H1 (cell line): ENCODE measurements around the gene ARID2. TPM values are rescaled to one million over a fixed set of nuclear protein-coding genes. Genes with fewer than 3 reads are reported as not detected.

Experiments used
- CTCF ChIA-PET: fragments of 300-600 bp; sonication (Branson Sonifier 250); formaldehyde crosslinking; loops from one replicate; lab custom pipeline; 2021; ENCODE audit not compliant: partially characterized antibody; lab: Charles Lee
- POLR2A ChIA-PET: fragments of 300-600 bp; sonication (Branson Sonifier 250); formaldehyde crosslinking; loops from one replicate; lab custom pipeline; 2021; ENCODE audit warnings: inconsistent platforms; ENCODE audit not compliant: partially characterized antibody; lab: Charles Lee
- DNase-seq, 2 experiments: peaks; one replicate each; pipeline versions ENCODE4 v3.0.0 to v3.0.0-alpha.2; 2010 to 2022; ENCODE audit warnings: low spot score in 2 of 2, low read depth in 1 of 2, mixed read lengths in 1 of 2
- FAIRE-seq: peaks from 2 replicates; lab custom pipeline; 2011; peaks lifted over from hg19 to GRCh38; lab: Jason Lieb, UNC
- H2AFZ ChIP-seq: 2 replicates; pipeline ENCODE4 v1.8.1; 2012; ENCODE audit warnings: low read length, inconsistent platforms
- H2AK5ac ChIP-seq: 2 replicates; pipeline ENCODE4 v1.6.1; 2013; ENCODE audit warnings: low read depth, low read length
- H2BK120ac ChIP-seq: replicated peaks from 2 replicates; pipeline ENCODE3; 2013; ENCODE audit warnings: low read depth, low read length, inconsistent platforms
- H2BK12ac ChIP-seq: 2 replicates; pipeline ENCODE4 v1.6.1; 2013; ENCODE audit warnings: low read depth, low read length
- H2BK15ac ChIP-seq: 2 replicates; pipeline ENCODE4 v1.6.1; 2013; ENCODE audit warnings: low read length
- H2BK20ac ChIP-seq: 2 replicates; pipeline ENCODE4 v1.6.1; 2013; ENCODE audit warnings: low read length
- H2BK5ac ChIP-seq: 2 replicates; pipeline ENCODE4 v1.6.1; 2013; ENCODE audit warnings: low read depth, low read length
- H3K14ac ChIP-seq: 2 replicates; pipeline ENCODE4 v1.6.1; 2013; ENCODE audit warnings: inconsistent platforms; ENCODE audit not compliant: insufficient read length
- H3K18ac ChIP-seq: 2 replicates; pipeline ENCODE4 v1.6.1; 2013; ENCODE audit warnings: low read length; ENCODE audit errors: extremely low read depth
- H3K23ac ChIP-seq: 2 replicates; pipeline ENCODE4 v1.6.1; 2013; ENCODE audit warnings: inconsistent platforms; ENCODE audit not compliant: insufficient read length
- H3K23me2 ChIP-seq: 2 replicates; pipeline ENCODE4 v1.6.1; 2013; ENCODE audit warnings: low read depth, low read length
- H3K27ac ChIP-seq: 2 replicates; pipeline ENCODE4 v1.6.1; 2011; ENCODE audit warnings: low read depth, low read length, inconsistent platforms
- H3K27me3 ChIP-seq, 4 experiments: replicated peaks in 1 of 4; 1 replicate in 1 of 4; 2 replicates in 3 of 4; pipeline versions ENCODE4 v1.6.1 to v1.8.1; 2011 to 2013; ENCODE audit warnings: low read length in 3 of 4, mild to moderate bottlenecking in 3 of 4, inconsistent platforms in 2 of 4, mixed read lengths in 2 of 4, moderate library complexity in 1 of 4; ENCODE audit not compliant: control insufficient read depth in 3 of 4, insufficient read depth in 3 of 4; ENCODE audit errors: extremely low read depth in 1 of 4
- H3K36me3 ChIP-seq, 4 experiments: 2 replicates each; pipeline versions ENCODE4 v1.6.1 to v1.8.1; 2011 to 2013; ENCODE audit warnings: mild to moderate bottlenecking in 4 of 4, low read length in 3 of 4, moderate library complexity in 2 of 4, control low read depth in 1 of 4, inconsistent platforms in 1 of 4; ENCODE audit not compliant: insufficient read depth in 4 of 4, control insufficient read depth in 2 of 4
- H3K4ac ChIP-seq: replicated peaks from 2 replicates; pipeline ENCODE3; 2013; ENCODE audit warnings: low read length, low read depth, mixed read lengths, inconsistent platforms; ENCODE audit not compliant: insufficient read length
- H3K4me1 ChIP-seq, 4 experiments: replicated peaks in 1 of 4; 1 replicate in 1 of 4; 2 replicates in 3 of 4; pipeline versions ENCODE4 v1.6.1 to v1.8.1; 2011 to 2013; ENCODE audit warnings: low read length in 3 of 4, inconsistent platforms in 2 of 4, mixed read lengths in 1 of 4; ENCODE audit not compliant: insufficient read depth in 4 of 4, control insufficient read depth in 3 of 4
- H3K4me2 ChIP-seq, 2 experiments: 2 replicates each; pipeline versions ENCODE4 v1.6.1 to v1.8.1; 2011 to 2013; ENCODE audit warnings: low read depth in 2 of 2, low read length in 2 of 2, control low read depth in 1 of 2, inconsistent platforms in 1 of 2, mild to moderate bottlenecking in 1 of 2; ENCODE audit not compliant: insufficient read depth in 1 of 2
- H3K4me3 ChIP-seq, 4 experiments: fragments of 200-600, 300-600 bp in 1 of 4; sonication (generic), shearing (Covaris generic), sonication (Bioruptor Twin) in 1 of 4; 2 replicates each; pipeline versions ENCODE4 v1.5.1 to v1.8.1; 2011 to 2016; ENCODE audit warnings: low read length in 4 of 4, low read depth in 3 of 4, control low read depth in 2 of 4, inconsistent platforms in 2 of 4, mild to moderate bottlenecking in 2 of 4, mixed read lengths in 1 of 4, moderate library complexity in 1 of 4; ENCODE audit not compliant: insufficient read depth in 2 of 4; ENCODE audit errors: extremely low read depth in 1 of 4
- H3K56ac ChIP-seq: replicated peaks from 2 replicates; pipeline ENCODE3; 2013; ENCODE audit warnings: low read depth, mild to moderate bottlenecking, mixed read lengths, low read length, inconsistent platforms; ENCODE audit not compliant: insufficient read length
- H3K79me1 ChIP-seq: 2 replicates; pipeline ENCODE4 v1.6.1; 2013; ENCODE audit warnings: low read depth, low read length, control low read depth
- H3K79me2 ChIP-seq, 2 experiments: 2 replicates each; pipeline versions ENCODE4 v1.6.1 to v1.8.1; 2012 to 2013; ENCODE audit warnings: low read length in 2 of 2, mild to moderate bottlenecking in 2 of 2, inconsistent platforms in 1 of 2; ENCODE audit not compliant: insufficient read depth in 2 of 2, control insufficient read depth in 1 of 2
- H3K9ac ChIP-seq, 4 experiments: replicated peaks in 1 of 4; 1 replicate in 1 of 4; 2 replicates in 3 of 4; pipeline versions ENCODE4 v1.6.1 to v1.8.1; 2011 to 2013; ENCODE audit warnings: low read depth in 3 of 4, low read length in 3 of 4, control low read depth in 2 of 4, mild to moderate bottlenecking in 2 of 4, moderate library complexity in 2 of 4, inconsistent platforms in 1 of 4; ENCODE audit errors: extremely low read depth in 1 of 4
- H3K9me3 ChIP-seq, 2 experiments: 2 replicates each; pipeline versions ENCODE4 v1.6.1 to v1.8.1; 2012 to 2013; ENCODE audit warnings: mild to moderate bottlenecking in 2 of 2, moderate library complexity in 2 of 2, control low read depth in 1 of 2, inconsistent platforms in 1 of 2, low read depth in 1 of 2, low read length in 1 of 2, mixed read lengths in 1 of 2; ENCODE audit not compliant: insufficient read depth in 2 of 2
- H4K20me1 ChIP-seq, 2 experiments: replicated peaks in 1 of 2; 2 replicates each; pipeline versions ENCODE3 to v1.8.1; 2011 to 2013; ENCODE audit warnings: inconsistent platforms in 2 of 2, low read length in 2 of 2, mild to moderate bottlenecking in 1 of 2; ENCODE audit not compliant: insufficient read depth in 2 of 2, control insufficient read depth in 1 of 2
- H4K5ac ChIP-seq: 2 replicates; pipeline ENCODE4 v1.6.1; 2013; ENCODE audit warnings: low read length, low read depth, mixed read lengths, inconsistent platforms; ENCODE audit not compliant: insufficient read length
- H4K8ac ChIP-seq: 2 replicates; pipeline ENCODE4 v1.8.0; 2013; ENCODE audit warnings: mild to moderate bottlenecking, moderate library complexity, low read length, inconsistent platforms; ENCODE audit not compliant: insufficient read depth; ENCODE audit errors: extremely low read depth
- H4K91ac ChIP-seq: replicated peaks from 2 replicates; pipeline ENCODE3; 2013; ENCODE audit warnings: low read length, mixed read lengths, inconsistent platforms; ENCODE audit not compliant: insufficient read length
- POU5F1 ChIP-seq: IDR thresholded peaks from 2 replicates; pipeline ENCODE4 v1.6.1; 2011; ENCODE audit warnings: low read depth, mild to moderate bottlenecking, low read length, moderate library complexity
- RBBP5 ChIP-seq: IDR thresholded peaks from 2 replicates; pipeline ENCODE4 v1.7.1; 2012; ENCODE audit warnings: low read depth, mild to moderate bottlenecking, inconsistent platforms, low read length, moderate library complexity, borderline replicate concordance
- WGBS, 2 experiments: shearing (Covaris generic) in 1 of 2; methylation state at CpG; one replicate each; pipeline versions ENCODE4 v1.1.6 to v1.1.7; 2013 to 2015; ENCODE audit warnings: low lambda C conversion rate in 2 of 2, mixed read lengths in 2 of 2, inconsistent platforms in 1 of 2, low coverage in 1 of 2, missing lambda C conversion rate in 1 of 2; ENCODE audit not compliant: insufficient replicate concordance in 2 of 2, insufficient coverage in 1 of 2, insufficient read length in 1 of 2; ENCODE audit errors: extremely low coverage in 1 of 2, missing lambda C conversion rate in 1 of 2; 5-methylcytosine and 5-hydroxymethylcytosine counted together
- long read RNA-seq, 2 experiments: library from RNA in 1 of 2; library from capped mRNA in 1 of 2; stranded (forward); transcript quantifications; one replicate each; pipeline ENCODE4 v2.0.0, GENCODE V29; 2021; ENCODE audit warnings: inconsistent platforms in 1 of 2
- polyA minus RNA-seq, 3 experiments: library from RNA; depleted of rRNA, polyadenylated mRNA; stranded (reverse); fragments of >200 nt; gene quantifications; 1 replicate in 2 of 3; 2 replicates in 1 of 3; pipeline ENCODE4 v1.2.3, GENCODE V29; 2011
- polyA plus RNA-seq, 7 experiments: library from polyadenylated mRNA; depleted of rRNA in 3 of 7; stranded (reverse) in 5 of 7; unstranded in 2 of 7; fragments of >200 nt in 5 of 7; fragments of 200-250 nt in 2 of 7; gene quantifications; 1 replicate in 5 of 7; 2 replicates in 1 of 7; 4 replicates in 1 of 7; pipeline versions ENCODE4 v1.2.1 to v1.2.3, GENCODE V29; 2011 to 2013; ENCODE audit warnings: missing spikeins in 2 of 7, mixed read lengths in 2 of 7
- total RNA-seq: library from RNA; stranded (reverse); fragmentation: NEBNext Ultra II Directional; extraction: Animal tissue kit (Norgen Biotek cat#: 25700); gene quantifications from 2 replicates; pipeline ENCODE4 v1.2.1, GENCODE V29; 2021

ARID2 gene, protein sequence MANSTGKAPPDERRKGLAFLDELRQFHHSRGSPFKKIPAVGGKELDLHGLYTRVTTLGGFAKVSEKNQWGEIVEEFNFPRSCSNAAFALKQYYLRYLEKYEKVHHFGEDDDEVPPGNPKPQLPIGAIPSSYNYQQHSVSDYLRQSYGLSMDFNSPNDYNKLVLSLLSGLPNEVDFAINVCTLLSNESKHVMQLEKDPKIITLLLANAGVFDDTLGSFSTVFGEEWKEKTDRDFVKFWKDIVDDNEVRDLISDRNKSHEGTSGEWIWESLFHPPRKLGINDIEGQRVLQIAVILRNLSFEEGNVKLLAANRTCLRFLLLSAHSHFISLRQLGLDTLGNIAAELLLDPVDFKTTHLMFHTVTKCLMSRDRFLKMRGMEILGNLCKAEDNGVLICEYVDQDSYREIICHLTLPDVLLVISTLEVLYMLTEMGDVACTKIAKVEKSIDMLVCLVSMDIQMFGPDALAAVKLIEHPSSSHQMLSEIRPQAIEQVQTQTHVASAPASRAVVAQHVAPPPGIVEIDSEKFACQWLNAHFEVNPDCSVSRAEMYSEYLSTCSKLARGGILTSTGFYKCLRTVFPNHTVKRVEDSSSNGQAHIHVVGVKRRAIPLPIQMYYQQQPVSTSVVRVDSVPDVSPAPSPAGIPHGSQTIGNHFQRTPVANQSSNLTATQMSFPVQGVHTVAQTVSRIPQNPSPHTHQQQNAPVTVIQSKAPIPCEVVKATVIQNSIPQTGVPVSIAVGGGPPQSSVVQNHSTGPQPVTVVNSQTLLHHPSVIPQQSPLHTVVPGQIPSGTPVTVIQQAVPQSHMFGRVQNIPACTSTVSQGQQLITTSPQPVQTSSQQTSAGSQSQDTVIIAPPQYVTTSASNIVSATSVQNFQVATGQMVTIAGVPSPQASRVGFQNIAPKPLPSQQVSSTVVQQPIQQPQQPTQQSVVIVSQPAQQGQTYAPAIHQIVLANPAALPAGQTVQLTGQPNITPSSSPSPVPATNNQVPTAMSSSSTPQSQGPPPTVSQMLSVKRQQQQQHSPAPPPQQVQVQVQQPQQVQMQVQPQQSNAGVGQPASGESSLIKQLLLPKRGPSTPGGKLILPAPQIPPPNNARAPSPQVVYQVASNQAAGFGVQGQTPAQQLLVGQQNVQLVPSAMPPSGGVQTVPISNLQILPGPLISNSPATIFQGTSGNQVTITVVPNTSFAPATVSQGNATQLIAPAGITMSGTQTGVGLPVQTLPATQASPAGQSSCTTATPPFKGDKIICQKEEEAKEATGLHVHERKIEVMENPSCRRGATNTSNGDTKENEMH (N-terminal part only)
- 45.2 and 47.4 TPM in 2 replicates for total RNA-seq
- polyA plus RNA-seq (2011; rRNA removed), result 18.8 and 32.0 TPM in 2 replicates
- polyA plus RNA-seq (2011; cell fraction: cytosol; rRNA removed), result 27.7 TPM
- polyA plus RNA-seq (2011; cell fraction: nucleus; rRNA removed), result 36.4 TPM
- 16.5 to 23.0 TPM (median 19.3 TPM) in 4 replicates for polyA plus RNA-seq (2012, experiment 1 of 2)
- 1.3 TPM for polyA plus RNA-seq (2012, experiment 2 of 2)
- 15.9 TPM for polyA plus RNA-seq (2013, experiment 1 of 2)
- polyA plus RNA-seq (2013, experiment 2 of 2), result 14.0 TPM
- 168 and 218 TPM in 2 replicates for polyA minus RNA-seq (2011; rRNA and poly(A)+ RNA removed)
- 47.6 TPM for polyA minus RNA-seq (2011; cell fraction: cytosol; rRNA and poly(A)+ RNA removed)
- 206 TPM for polyA minus RNA-seq (2011; cell fraction: nucleus; rRNA and poly(A)+ RNA removed)
- long read RNA-seq, experiment 1, partial matches to known transcripts, result 13 of 16 reads
- long read RNA-seq, experiment 1, other reads (novel, unspliced or antisense), result 3 of 16 reads
- long read RNA-seq, experiment 2, partial matches to known transcripts, result 2 of 2 reads
- long read RNA-seq, experiment 2, other reads (novel, unspliced or antisense), result 0 of 2 reads

DNA sequence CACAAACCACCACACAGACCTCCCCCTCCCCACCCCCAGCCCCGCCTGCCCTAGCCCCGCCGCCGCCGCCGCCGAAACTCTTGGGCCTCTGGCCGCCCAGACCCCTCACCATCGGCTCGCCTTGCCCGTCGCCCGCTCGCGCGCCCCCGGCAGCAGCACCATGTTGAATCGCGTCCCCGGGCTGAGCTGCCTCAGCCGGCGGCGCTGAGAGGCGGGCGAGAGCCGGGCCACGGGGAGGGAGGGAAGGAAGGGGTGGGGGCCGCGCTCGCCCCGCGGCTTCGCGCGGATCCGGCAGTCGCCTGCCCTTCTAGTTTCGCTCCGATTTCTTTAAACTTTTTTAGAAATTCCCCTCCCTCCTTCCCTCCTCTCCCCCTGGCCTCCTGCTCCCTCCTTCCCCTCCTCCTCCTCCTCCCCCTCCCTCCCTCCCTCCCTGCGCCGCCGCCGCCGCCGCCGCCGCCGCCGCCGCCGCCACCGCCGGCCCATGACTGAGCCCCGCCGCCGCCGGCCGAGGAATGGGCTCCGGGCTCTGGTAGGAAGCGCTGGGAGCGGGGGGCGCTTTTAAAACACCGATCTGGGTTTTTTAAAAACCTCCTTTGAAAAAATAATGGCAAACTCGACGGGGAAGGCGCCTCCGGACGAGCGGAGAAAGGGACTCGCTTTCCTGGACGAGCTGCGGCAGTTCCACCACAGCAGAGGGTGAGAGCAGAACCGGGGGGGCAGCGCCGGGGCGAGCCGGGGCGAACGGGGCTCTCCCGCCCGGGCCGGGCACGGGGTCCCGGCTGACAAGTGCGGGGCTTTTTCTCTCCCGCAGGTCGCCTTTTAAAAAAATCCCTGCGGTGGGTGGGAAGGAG, at the start of gene ARID2:
TSS of gene ARID2 (plus strand) at position 474 of the 851 bp plus-strand sequence. CDS start at position 605, 131 bp downstream.
- H2AK5ac ChIP-seq, result no peak within 1 kb of the TSS
- 0% methylated on average over 41 of the region's 88 CpGs; no CpG with 5 or more reads in 1 of the 2 experiments for WGBS, 2 experiments
- FAIRE-seq, result no peak
- ChIA-PET POLR2A (interaction anchor here (0.9 to 2.0 kb wide), 13 partner anchors 9 to 261 kb away, joined by 3 to 9 read pairs (median 4); partner anchors contain the start of gene SCAF11), CTCF (interaction anchor here (0.6 to 1.6 kb wide), 4 partner anchors 13 to 184 kb away, joined by 3 to 8 read pairs (median 4); no protein-coding TSS in a partner anchor)
- H3K14ac ChIP-seq, result no peak within 1 kb of the TSS
- H2BK12ac ChIP-seq, result no peak within 1 kb of the TSS; the same call in 1 of the 2 replicates
- peaks cover 0 to 16% (median 0%) of the 10 kb centered on the region in 4 experiments; a peak in 2 of 8 replicates for H3K36me3 ChIP-seq
- no peak within 1 kb of the TSS for H2BK20ac ChIP-seq
- DNase-seq, result peak in 1 of 2 experiments; percentile 60
- H3K18ac ChIP-seq, result peak within 1 kb of the TSS; percentile 91
- no peaks in the 10 kb centered on the region for H3K9me3 ChIP-seq
- H4K91ac ChIP-seq, result peak within 1 kb of the TSS; percentile 54
- no peaks in the 10 kb centered on the region; a peak in 1 of 7 replicates for H3K4me1 ChIP-seq
- H3K27me3 ChIP-seq, result no peaks in the 10 kb centered on the region
- H2BK120ac ChIP-seq, result no peak within 1 kb of the TSS
- H3K4ac ChIP-seq, result peak within 1 kb of the TSS; percentile 97
- H2AFZ ChIP-seq, result no peak within 1 kb of the TSS
- H2BK5ac ChIP-seq, result peak within 1 kb of the TSS; percentile 96
- H3K56ac ChIP-seq, result peak within 1 kb of the TSS; percentile 86
- H3K23me2 ChIP-seq, result peaks cover 12% of the 10 kb centered on the region
- peak within 1 kb of the TSS; percentile 80 for H3K27ac ChIP-seq
- peak within 1 kb of the TSS; percentile 80 to 94 (median 90) for H3K9ac ChIP-seq
- no peaks in the 10 kb centered on the region for H3K79me1 ChIP-seq
- no peak within 1 kb of the TSS for H3K23ac ChIP-seq
- H3K79me2 ChIP-seq, result peaks cover 4 to 60% of the 10 kb centered on the region in 2 experiments; a peak in 3 of 4 replicates
- peak within 1 kb of the TSS; percentile 93 for H4K8ac ChIP-seq
- peak within 1 kb of the TSS; percentile 73 to 90 for H3K4me2 ChIP-seq
- peak within 1 kb of the TSS; percentile 76 to 93 (median 92) for H3K4me3 ChIP-seq
- no peaks in the 10 kb centered on the region for H4K20me1 ChIP-seq
- no peak within 1 kb of the TSS for H2BK15ac ChIP-seq
- peak within 1 kb of the TSS; percentile 91 for H4K5ac ChIP-seq
- TF ChIP-seq POU5F1 (no peak), RBBP5 (0 out of 2 replicates have a peak, but pooled peaks have one; percentile 13)
